NB4 (cell line): ENCODE results near the gene CRYBB1.

Source experiments
- DNase-seq: peaks from one replicate; pipeline ENCODE4 v3.0.0; 2010; ENCODE audit warnings: low read depth
- H3K4me3 ChIP-seq: one replicate; pipeline ENCODE4 v1.5.1; 2011; ENCODE audit warnings: mild to moderate bottlenecking, low read depth, low read length, moderate library complexity
- CTCF ChIP-seq: IDR thresholded peaks from one replicate; pipeline ENCODE4 v1.5.1; 2012; ENCODE audit warnings: low read depth, low read length
- MAX ChIP-seq: IDR thresholded peaks from 2 replicates; pipeline ENCODE4 v1.6.1; 2011; ENCODE audit warnings: low read depth, low read length
- MYC ChIP-seq: IDR thresholded peaks from 2 replicates; pipeline ENCODE4 v1.6.1; 2011; ENCODE audit warnings: low read depth, low read length
- POLR2A ChIP-seq: IDR thresholded peaks from 2 replicates; pipeline ENCODE4 v1.6.1; 2011; ENCODE audit warnings: mild to moderate bottlenecking; ENCODE audit not compliant: insufficient read length; ENCODE audit errors: extremely low read depth

Gene CRYBB1

DNA sequence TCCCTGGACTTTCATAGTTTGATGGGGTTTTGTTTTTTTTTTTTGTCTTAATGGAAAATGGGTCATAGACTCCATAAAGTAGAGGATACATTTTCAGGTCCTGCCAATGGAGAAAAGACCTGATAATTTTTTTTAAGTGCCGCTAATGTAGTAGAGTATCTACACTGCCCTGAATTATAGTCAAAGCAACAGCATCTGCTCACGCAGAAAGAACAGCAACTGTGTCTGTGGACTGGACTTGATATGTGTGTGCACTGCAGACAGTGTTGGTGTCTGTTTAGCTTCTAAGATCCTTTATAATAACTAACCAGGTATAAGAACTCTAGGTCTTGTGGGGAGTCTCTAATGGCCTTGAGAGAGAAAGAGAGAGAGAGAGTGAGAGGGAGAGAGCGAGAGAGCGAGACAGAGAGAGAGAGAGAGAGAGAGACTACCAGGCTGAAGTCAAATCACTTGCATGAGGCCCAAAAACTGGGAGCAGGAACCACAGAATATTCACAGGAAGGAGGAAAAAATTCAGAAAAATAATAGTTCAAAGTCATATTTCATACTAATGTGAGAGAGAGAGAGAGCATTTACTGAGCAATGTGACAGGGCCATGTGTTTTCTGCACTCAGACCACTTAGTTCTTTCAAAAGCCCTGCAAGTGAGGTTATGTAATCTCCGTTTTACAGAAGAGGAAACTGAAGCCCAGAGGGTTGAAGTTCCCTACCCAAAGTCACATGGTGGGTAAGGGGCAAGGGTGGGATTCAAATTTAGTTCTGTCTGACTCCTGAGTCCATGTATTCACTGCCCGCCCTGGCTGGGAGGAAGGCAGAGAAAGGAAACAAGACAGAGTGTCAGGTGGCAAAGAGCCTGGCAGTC lies 30.9 kb upstream of the CRYBB1 start:
- DNase-seq, result peak; percentile 84
- TF ChIP-seq MAX, result peak; percentile 93
- TF ChIP-seq CTCF, result no peak
- no peak for TF ChIP-seq POLR2A
- peak; percentile 92 for TF ChIP-seq MYC
- no peak overlapping the region for H3K4me3 ChIP-seq

GRCh38 chr22:26648011-26648497 lies 30.2 kb upstream of the CRYBB1 start:
- no peak overlapping the region for H3K4me3 ChIP-seq
- TF ChIP-seq CTCF, result no peak
- no peak for TF ChIP-seq POLR2A
- TF ChIP-seq MAX, result no peak
- no peak for TF ChIP-seq MYC
- DNase-seq, result no peak

DNA sequence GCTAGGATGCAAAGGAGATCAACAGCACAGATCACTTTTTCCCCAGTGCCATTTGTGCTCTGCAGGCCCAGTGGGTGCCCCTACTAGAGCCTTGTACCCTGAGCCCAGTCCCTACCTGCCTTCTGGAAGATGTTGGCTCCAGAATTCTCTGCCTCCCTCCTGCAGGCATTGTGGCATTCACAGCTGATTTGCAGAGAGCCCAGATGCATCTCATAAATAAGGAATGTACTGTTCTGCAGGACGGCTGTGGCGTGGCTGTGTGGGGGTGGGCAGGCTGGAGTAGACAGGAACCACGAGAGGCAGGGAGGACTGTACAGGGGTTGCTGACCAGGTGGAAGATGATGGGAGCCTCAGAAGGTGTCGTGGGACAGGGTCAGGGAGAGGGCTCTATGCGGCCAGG lies 28.3 kb upstream of the CRYBB1 start:
- no peak for DNase-seq
- TF ChIP-seq MAX (no peak), POLR2A (no peak), CTCF (no peak), MYC (no peak)
- no peak overlapping the region for H3K4me3 ChIP-seq

DNA sequence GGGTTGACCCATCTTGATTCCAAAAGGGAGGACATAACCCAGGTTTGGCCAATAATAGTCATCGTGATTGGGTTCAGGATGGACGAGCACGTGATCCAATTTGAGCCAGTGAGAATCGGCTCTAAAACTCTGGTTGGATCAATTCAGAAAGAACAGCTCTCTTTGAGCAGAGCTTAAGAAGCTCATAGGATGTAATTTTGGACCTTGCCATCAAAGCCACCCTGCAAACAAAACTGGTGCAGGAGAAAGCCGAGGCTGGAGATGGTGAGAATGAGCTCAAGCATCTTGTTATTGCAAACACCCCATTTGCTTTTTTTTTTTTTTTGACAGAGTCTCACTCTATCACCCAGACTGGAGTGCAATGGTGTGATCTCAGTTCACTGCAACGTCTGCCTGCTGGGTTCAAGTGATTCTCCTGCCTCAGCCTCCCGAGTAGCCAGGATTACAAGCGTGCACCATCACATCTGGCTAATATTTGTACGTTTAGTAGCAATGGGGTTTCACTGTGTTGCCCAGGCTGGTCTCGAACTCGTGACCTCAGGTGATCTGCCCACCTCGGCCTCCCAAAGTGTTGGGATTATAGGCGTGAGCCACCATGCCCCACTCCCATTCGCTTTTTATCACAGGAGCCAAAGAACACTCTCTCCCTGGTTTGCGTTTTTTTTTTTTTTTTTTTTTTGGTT lies 25.7 kb upstream of the CRYBB1 start:
- TF ChIP-seq POLR2A (no peak), CTCF (no peak), MAX (no peak), MYC (no peak)
- no peak overlapping the region for H3K4me3 ChIP-seq
- no peak for DNase-seq

- DNase-seq, result peak; percentile 84
- peak; percentile 23 for TF ChIP-seq CTCF
- no peak for TF ChIP-seq POLR2A
- H3K4me3 ChIP-seq, result no peak overlapping the region
These were observed 24.9 kb upstream of the CRYBB1 start for GRCh38 chr22:26642465-26643417.
